H1 (cell line): ENCODE measurements around the gene SERPINB13. TPM values are rescaled to one million over a fixed set of nuclear protein-coding genes. Genes with fewer than 3 reads are reported as not detected.

Source experiments
- CTCF ChIA-PET: fragments of 300-600 bp; sonication (Branson Sonifier 250); formaldehyde crosslinking; loops from one replicate; lab custom pipeline; 2021; ENCODE audit not compliant: partially characterized antibody; lab: Charles Lee
- POLR2A ChIA-PET: fragments of 300-600 bp; sonication (Branson Sonifier 250); formaldehyde crosslinking; loops from one replicate; lab custom pipeline; 2021; ENCODE audit warnings: inconsistent platforms; ENCODE audit not compliant: partially characterized antibody; lab: Charles Lee
- DNase-seq, 2 experiments: peaks; one replicate each; pipeline versions ENCODE4 v3.0.0 to v3.0.0-alpha.2; 2010 to 2022; ENCODE audit warnings: low spot score in 2 of 2, low read depth in 1 of 2, mixed read lengths in 1 of 2
- FAIRE-seq: peaks from 2 replicates; lab custom pipeline; 2011; peaks lifted over from hg19 to GRCh38; lab: Jason Lieb, UNC
- H2AFZ ChIP-seq: 2 replicates; pipeline ENCODE4 v1.8.1; 2012; ENCODE audit warnings: low read length, inconsistent platforms
- H2AK5ac ChIP-seq: 2 replicates; pipeline ENCODE4 v1.6.1; 2013; ENCODE audit warnings: low read depth, low read length
- H2BK120ac ChIP-seq: replicated peaks from 2 replicates; pipeline ENCODE3; 2013; ENCODE audit warnings: low read depth, low read length, inconsistent platforms
- H2BK12ac ChIP-seq: 2 replicates; pipeline ENCODE4 v1.6.1; 2013; ENCODE audit warnings: low read depth, low read length
- H2BK15ac ChIP-seq: 2 replicates; pipeline ENCODE4 v1.6.1; 2013; ENCODE audit warnings: low read length
- H2BK20ac ChIP-seq: 2 replicates; pipeline ENCODE4 v1.6.1; 2013; ENCODE audit warnings: low read length
- H2BK5ac ChIP-seq: 2 replicates; pipeline ENCODE4 v1.6.1; 2013; ENCODE audit warnings: low read depth, low read length
- H3K14ac ChIP-seq: 2 replicates; pipeline ENCODE4 v1.6.1; 2013; ENCODE audit warnings: inconsistent platforms; ENCODE audit not compliant: insufficient read length
- H3K18ac ChIP-seq: 2 replicates; pipeline ENCODE4 v1.6.1; 2013; ENCODE audit warnings: low read length; ENCODE audit errors: extremely low read depth
- H3K23ac ChIP-seq: 2 replicates; pipeline ENCODE4 v1.6.1; 2013; ENCODE audit warnings: inconsistent platforms; ENCODE audit not compliant: insufficient read length
- H3K23me2 ChIP-seq: 2 replicates; pipeline ENCODE4 v1.6.1; 2013; ENCODE audit warnings: low read depth, low read length
- H3K27ac ChIP-seq: 2 replicates; pipeline ENCODE4 v1.6.1; 2011; ENCODE audit warnings: low read depth, low read length, inconsistent platforms
- H3K27me3 ChIP-seq, 4 experiments: replicated peaks in 1 of 4; 1 replicate in 1 of 4; 2 replicates in 3 of 4; pipeline versions ENCODE4 v1.6.1 to v1.8.1; 2011 to 2013; ENCODE audit warnings: low read length in 3 of 4, mild to moderate bottlenecking in 3 of 4, inconsistent platforms in 2 of 4, mixed read lengths in 2 of 4, moderate library complexity in 1 of 4; ENCODE audit not compliant: control insufficient read depth in 3 of 4, insufficient read depth in 3 of 4; ENCODE audit errors: extremely low read depth in 1 of 4
- H3K36me3 ChIP-seq, 4 experiments: 2 replicates each; pipeline versions ENCODE4 v1.6.1 to v1.8.1; 2011 to 2013; ENCODE audit warnings: mild to moderate bottlenecking in 4 of 4, low read length in 3 of 4, moderate library complexity in 2 of 4, control low read depth in 1 of 4, inconsistent platforms in 1 of 4; ENCODE audit not compliant: insufficient read depth in 4 of 4, control insufficient read depth in 2 of 4
- H3K4ac ChIP-seq: replicated peaks from 2 replicates; pipeline ENCODE3; 2013; ENCODE audit warnings: low read length, low read depth, mixed read lengths, inconsistent platforms; ENCODE audit not compliant: insufficient read length
- H3K4me1 ChIP-seq, 4 experiments: replicated peaks in 1 of 4; 1 replicate in 1 of 4; 2 replicates in 3 of 4; pipeline versions ENCODE4 v1.6.1 to v1.8.1; 2011 to 2013; ENCODE audit warnings: low read length in 3 of 4, inconsistent platforms in 2 of 4, mixed read lengths in 1 of 4; ENCODE audit not compliant: insufficient read depth in 4 of 4, control insufficient read depth in 3 of 4
- H3K4me2 ChIP-seq, 2 experiments: 2 replicates each; pipeline versions ENCODE4 v1.6.1 to v1.8.1; 2011 to 2013; ENCODE audit warnings: low read depth in 2 of 2, low read length in 2 of 2, control low read depth in 1 of 2, inconsistent platforms in 1 of 2, mild to moderate bottlenecking in 1 of 2; ENCODE audit not compliant: insufficient read depth in 1 of 2
- H3K4me3 ChIP-seq, 4 experiments: fragments of 200-600, 300-600 bp in 1 of 4; sonication (generic), shearing (Covaris generic), sonication (Bioruptor Twin) in 1 of 4; 2 replicates each; pipeline versions ENCODE4 v1.5.1 to v1.8.1; 2011 to 2016; ENCODE audit warnings: low read length in 4 of 4, low read depth in 3 of 4, control low read depth in 2 of 4, inconsistent platforms in 2 of 4, mild to moderate bottlenecking in 2 of 4, mixed read lengths in 1 of 4, moderate library complexity in 1 of 4; ENCODE audit not compliant: insufficient read depth in 2 of 4; ENCODE audit errors: extremely low read depth in 1 of 4
- H3K56ac ChIP-seq: replicated peaks from 2 replicates; pipeline ENCODE3; 2013; ENCODE audit warnings: low read depth, mild to moderate bottlenecking, mixed read lengths, low read length, inconsistent platforms; ENCODE audit not compliant: insufficient read length
- H3K79me1 ChIP-seq: 2 replicates; pipeline ENCODE4 v1.6.1; 2013; ENCODE audit warnings: low read depth, low read length, control low read depth
- H3K79me2 ChIP-seq, 2 experiments: 2 replicates each; pipeline versions ENCODE4 v1.6.1 to v1.8.1; 2012 to 2013; ENCODE audit warnings: low read length in 2 of 2, mild to moderate bottlenecking in 2 of 2, inconsistent platforms in 1 of 2; ENCODE audit not compliant: insufficient read depth in 2 of 2, control insufficient read depth in 1 of 2
- H3K9ac ChIP-seq, 4 experiments: replicated peaks in 1 of 4; 1 replicate in 1 of 4; 2 replicates in 3 of 4; pipeline versions ENCODE4 v1.6.1 to v1.8.1; 2011 to 2013; ENCODE audit warnings: low read depth in 3 of 4, low read length in 3 of 4, control low read depth in 2 of 4, mild to moderate bottlenecking in 2 of 4, moderate library complexity in 2 of 4, inconsistent platforms in 1 of 4; ENCODE audit errors: extremely low read depth in 1 of 4
- H3K9me3 ChIP-seq, 2 experiments: 2 replicates each; pipeline versions ENCODE4 v1.6.1 to v1.8.1; 2012 to 2013; ENCODE audit warnings: mild to moderate bottlenecking in 2 of 2, moderate library complexity in 2 of 2, control low read depth in 1 of 2, inconsistent platforms in 1 of 2, low read depth in 1 of 2, low read length in 1 of 2, mixed read lengths in 1 of 2; ENCODE audit not compliant: insufficient read depth in 2 of 2
- H4K20me1 ChIP-seq, 2 experiments: replicated peaks in 1 of 2; 2 replicates each; pipeline versions ENCODE3 to v1.8.1; 2011 to 2013; ENCODE audit warnings: inconsistent platforms in 2 of 2, low read length in 2 of 2, mild to moderate bottlenecking in 1 of 2; ENCODE audit not compliant: insufficient read depth in 2 of 2, control insufficient read depth in 1 of 2
- H4K5ac ChIP-seq: 2 replicates; pipeline ENCODE4 v1.6.1; 2013; ENCODE audit warnings: low read length, low read depth, mixed read lengths, inconsistent platforms; ENCODE audit not compliant: insufficient read length
- H4K8ac ChIP-seq: 2 replicates; pipeline ENCODE4 v1.8.0; 2013; ENCODE audit warnings: mild to moderate bottlenecking, moderate library complexity, low read length, inconsistent platforms; ENCODE audit not compliant: insufficient read depth; ENCODE audit errors: extremely low read depth
- H4K91ac ChIP-seq: replicated peaks from 2 replicates; pipeline ENCODE3; 2013; ENCODE audit warnings: low read length, mixed read lengths, inconsistent platforms; ENCODE audit not compliant: insufficient read length
- EZH2 ChIP-seq: fragments of 200-600 bp; sonication (generic); IDR thresholded peaks from 2 replicates; pipeline ENCODE4 v1.7.1; 2012; ENCODE audit warnings: low read depth, mild to moderate bottlenecking, moderate library complexity, low read length, inconsistent platforms; ENCODE audit not compliant: severe bottlenecking
- HDAC2 ChIP-seq, 2 experiments: fragments of 300-600 bp in 1 of 2; sonication (generic) in 1 of 2; IDR thresholded peaks; 2 replicates each; pipeline ENCODE4 v1.6.1; 2011 to 2012; ENCODE audit warnings: low read depth in 2 of 2, low read length in 2 of 2, mild to moderate bottlenecking in 2 of 2, moderate library complexity in 2 of 2, borderline replicate concordance in 1 of 2, inconsistent platforms in 1 of 2
- SAP30 ChIP-seq: fragments of 300-600 bp; sonication (generic); IDR thresholded peaks from 2 replicates; pipeline ENCODE4 v1.7.1; 2012; ENCODE audit warnings: low read length, moderate library complexity, mild to moderate bottlenecking, inconsistent platforms; ENCODE audit not compliant: insufficient read depth, insufficient replicate concordance
- SP4 ChIP-seq: IDR thresholded peaks from 2 replicates; pipeline ENCODE4 v1.6.1; 2012; ENCODE audit warnings: low read length, inconsistent platforms
- SRF ChIP-seq: IDR thresholded peaks from 2 replicates; pipeline ENCODE4 v1.6.1; 2011; ENCODE audit warnings: mild to moderate bottlenecking, low read depth, low read length, moderate library complexity
- WGBS, 2 experiments: shearing (Covaris generic) in 1 of 2; methylation state at CpG; one replicate each; pipeline versions ENCODE4 v1.1.6 to v1.1.7; 2013 to 2015; ENCODE audit warnings: low lambda C conversion rate in 2 of 2, mixed read lengths in 2 of 2, inconsistent platforms in 1 of 2, low coverage in 1 of 2, missing lambda C conversion rate in 1 of 2; ENCODE audit not compliant: insufficient replicate concordance in 2 of 2, insufficient coverage in 1 of 2, insufficient read length in 1 of 2; ENCODE audit errors: extremely low coverage in 1 of 2, missing lambda C conversion rate in 1 of 2; 5-methylcytosine and 5-hydroxymethylcytosine counted together
- polyA plus RNA-seq, 7 experiments: library from polyadenylated mRNA; depleted of rRNA in 3 of 7; stranded (reverse) in 5 of 7; unstranded in 2 of 7; fragments of >200 nt in 5 of 7; fragments of 200-250 nt in 2 of 7; gene quantifications; 1 replicate in 5 of 7; 2 replicates in 1 of 7; 4 replicates in 1 of 7; pipeline versions ENCODE4 v1.2.1 to v1.2.3, GENCODE V29; 2011 to 2013; ENCODE audit warnings: missing spikeins in 2 of 7, mixed read lengths in 2 of 7
- total RNA-seq: library from RNA; stranded (reverse); fragmentation: NEBNext Ultra II Directional; extraction: Animal tissue kit (Norgen Biotek cat#: 25700); gene quantifications from 2 replicates; pipeline ENCODE4 v1.2.1, GENCODE V29; 2021

Gene SERPINB13
- total and polyA plus RNA-seq, 2 of the 8 experiments (the other 6 are each of a cell fraction or from before 2014, with no cell fraction given) = not detected

- Histone ChIP-seq H3K9ac (no peak overlapping the region), H3K27me3 (no peaks in the 10 kb centered on the region), H3K56ac (no peak overlapping the region), H3K9me3 (no peaks in the 10 kb centered on the region), H2AK5ac (no peak overlapping the region), H3K4me1 (no peaks in the 10 kb centered on the region; a peak in 1 of 7 replicates), H3K36me3 (no peaks in the 10 kb centered on the region), H4K20me1 (no peaks in the 10 kb centered on the region), H3K4me3 (no peak overlapping the region), H2AFZ (no peak overlapping the region), H2BK15ac (no peak overlapping the region), H3K27ac (no peak overlapping the region), H3K79me1 (no peaks in the 10 kb centered on the region), H3K4ac (no peak overlapping the region), H3K23ac (no peak overlapping the region), H3K23me2 (no peaks in the 10 kb centered on the region), H2BK120ac (no peak overlapping the region), H2BK5ac (no peak overlapping the region), H3K4me2 (no peak overlapping the region), H3K18ac (no peak overlapping the region), H2BK20ac (no peak overlapping the region), H4K8ac (no peak overlapping the region), H4K5ac (no peak overlapping the region), H3K14ac (no peak overlapping the region), H3K79me2 (no peaks in the 10 kb centered on the region), H2BK12ac (no peak overlapping the region), H4K91ac (peak overlapping the region; percentile 23)
- ChIA-PET POLR2A (no interaction called here), CTCF (interaction anchor here (0.6 to 9.2 kb wide), 11 partner anchors 12 to 174 kb away, joined by 3 to 107 read pairs (median 3); no protein-coding TSS in a partner anchor)
- DNase-seq (no peak), FAIRE-seq (no peak)
- 95% methylated on average over 5 of the region's 5 CpGs; no CpG with 5 or more reads in 1 of the 2 experiments for WGBS, 2 experiments
- TF ChIP-seq EZH2 (no peak), SP4 (no peak), SRF (no peak), HDAC2 (IDR thresholded peaks at IDR 0.05; ENCODE audit: borderline replicate concordance in 1 of 2, low read depth in 2 of 2, low read length in 2 of 2) (no peak), SAP30 (no peak)
Measured at GRCh38 chr18:63567276-63567675, 19.9 kb upstream of the SERPINB13 start.
